Adipocyte (in vitro differentiated cells): ENCODE results near the gene NEU4.

Experiments
- DNase-seq: peaks from one replicate; pipeline ENCODE4 v3.0.0-alpha.2; 2015; ENCODE audit warnings: low read depth
- H3K27me3 ChIP-seq: replicated peaks from 2 replicates; pipeline ENCODE4 v1.7.0; 2013; ENCODE audit warnings: mild to moderate bottlenecking, low read length, moderate library complexity; ENCODE audit not compliant: control insufficient read depth, insufficient read depth
- H3K36me3 ChIP-seq: 2 replicates; pipeline ENCODE4 v1.7.0; 2013; ENCODE audit warnings: low read length, mild to moderate bottlenecking, moderate library complexity; ENCODE audit not compliant: control insufficient read depth, insufficient read depth, severe bottlenecking
- H3K4me1 ChIP-seq: 2 replicates; pipeline ENCODE4 v1.7.0; 2013; ENCODE audit warnings: mild to moderate bottlenecking, low read length, moderate library complexity; ENCODE audit not compliant: control insufficient read depth, insufficient read depth
- H3K4me3 ChIP-seq: 2 replicates; pipeline ENCODE4 v1.7.0; 2013; ENCODE audit warnings: mild to moderate bottlenecking, low read length, moderate library complexity
- H3K9ac ChIP-seq: 2 replicates; pipeline ENCODE4 v1.7.0; 2013; ENCODE audit warnings: mild to moderate bottlenecking, low read length, moderate library complexity
- H3K9me3 ChIP-seq: 2 replicates; pipeline ENCODE4 v1.7.0; 2013; ENCODE audit warnings: mild to moderate bottlenecking, low read length, moderate library complexity; ENCODE audit not compliant: control insufficient read depth

NEU4 gene

GRCh38 chr2:241862775-241863535 lies 54.0 kb downstream of the NEU4 start:
- no peaks in the 10 kb centered on the region for H3K9me3 ChIP-seq
- DNase-seq: no peak
- H3K9ac ChIP-seq: no peak overlapping the region
- H3K4me1 ChIP-seq: peaks cover 15% of the 10 kb centered on the region
- peaks cover 45% of the 10 kb centered on the region for H3K27me3 ChIP-seq
- peak overlapping the region; percentile 14 for H3K4me3 ChIP-seq
- H3K36me3 ChIP-seq: no peaks in the 10 kb centered on the region

GRCh38 chr2:241863536-241863954 lies 54.6 kb downstream of the NEU4 start:
- Histone ChIP-seq H3K4me1 (peaks cover 15% of the 10 kb centered on the region), H3K27me3 (peaks cover 51% of the 10 kb centered on the region), H3K9ac (no peak overlapping the region), H3K36me3 (no peaks in the 10 kb centered on the region), H3K9me3 (no peaks in the 10 kb centered on the region), H3K4me3 (peak overlapping the region; percentile 14)
- DNase-seq: peak; percentile 54

- no peaks in the 10 kb centered on the region for H3K36me3 ChIP-seq
- H3K4me1 ChIP-seq: peaks cover 14% of the 10 kb centered on the region
- H3K27me3 ChIP-seq: peaks cover 52% of the 10 kb centered on the region
- no peak for DNase-seq
- no peak overlapping the region for H3K4me3 ChIP-seq
- no peak overlapping the region for H3K9ac ChIP-seq
- no peaks in the 10 kb centered on the region for H3K9me3 ChIP-seq
Observed at GRCh38 chr2:241864168-241864849, 55.3 kb downstream of the NEU4 start.

GRCh38 chr2:241864850-241865213 lies 55.8 kb downstream of the NEU4 start:
- no peak overlapping the region for H3K9ac ChIP-seq
- H3K9me3 ChIP-seq: no peaks in the 10 kb centered on the region
- no peaks in the 10 kb centered on the region for H3K36me3 ChIP-seq
- no peak overlapping the region for H3K4me3 ChIP-seq
- H3K27me3 ChIP-seq: peaks cover 52% of the 10 kb centered on the region
- H3K4me1 ChIP-seq: peaks cover 9% of the 10 kb centered on the region
- no peak for DNase-seq

- Histone ChIP-seq H3K4me1 (peaks cover 4% of the 10 kb centered on the region), H3K9ac (no peak overlapping the region), H3K36me3 (no peaks in the 10 kb centered on the region), H3K4me3 (no peak overlapping the region), H3K27me3 (peaks cover 52% of the 10 kb centered on the region), H3K9me3 (no peaks in the 10 kb centered on the region)
- DNase-seq: no peak
Observed at GRCh38 chr2:241865416-241865956, 56.5 kb downstream of the NEU4 start.

- DNase-seq: peak; percentile 36
- Histone ChIP-seq H3K36me3 (no peaks in the 10 kb centered on the region), H3K9ac (no peak overlapping the region), H3K4me3 (no peak overlapping the region), H3K4me1 (peaks cover 4% of the 10 kb centered on the region), H3K9me3 (no peaks in the 10 kb centered on the region), H3K27me3 (peaks cover 52% of the 10 kb centered on the region)
Observed at GRCh38 chr2:241865957-241866789, 57.2 kb downstream of the NEU4 start.
